GM19395 (cell line): ENCODE measurements around the gene FCSK.
"Not testable (repeated sequence)": the region's sequence is repeated elsewhere in the genome, so short reads cannot be mapped to it uniquely, and the experiment has no call there.

Experiments used
- ATAC-seq: cut with Tn5 transposase; IDR thresholded peaks from one replicate; pipeline ENCODE4 v1.9.1; 2021; ENCODE audit warnings: mild to moderate bottlenecking, moderate library complexity; ENCODE audit not compliant: unreplicated experiment

FCSK gene

DNA sequence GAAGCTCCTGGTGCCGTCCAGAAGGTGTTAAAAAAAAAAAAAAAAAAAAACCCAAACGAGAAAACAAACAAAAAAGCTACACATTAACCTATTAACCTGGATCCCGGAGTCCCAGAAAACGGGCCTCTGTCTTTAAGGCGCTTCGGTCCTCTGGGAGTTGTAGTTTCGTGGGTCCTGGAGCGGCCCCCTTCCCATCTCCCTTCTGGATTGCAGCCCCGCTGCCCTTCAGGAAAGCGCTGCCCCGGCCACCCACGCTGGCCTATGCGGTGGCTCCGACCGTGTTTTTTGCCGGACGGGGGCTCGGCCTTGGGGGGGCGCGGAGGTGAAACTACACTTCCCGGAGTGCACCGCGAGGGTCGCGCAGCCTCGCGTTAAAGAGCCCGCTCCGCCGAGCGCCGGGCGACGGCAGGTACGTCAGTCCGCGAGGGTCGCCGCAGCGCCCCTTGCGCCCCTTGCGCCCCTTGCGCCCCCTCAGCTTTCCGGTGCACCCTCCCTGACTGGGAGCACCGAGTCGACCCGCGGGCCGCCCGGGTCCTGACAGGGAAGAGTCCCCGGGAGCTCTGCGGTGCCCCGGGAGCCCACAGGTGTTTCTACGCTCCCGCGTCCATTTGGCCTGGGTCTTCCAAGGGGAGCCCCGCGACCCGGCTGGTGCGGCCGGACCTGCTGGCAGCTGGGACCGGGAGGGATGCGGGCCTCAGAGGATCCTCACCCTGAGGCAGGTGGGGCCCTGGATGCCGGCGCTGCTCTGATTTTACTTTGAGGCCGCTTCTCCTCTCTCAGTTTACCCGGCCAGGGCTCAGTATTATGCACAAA is at the start of gene FCSK:
Gene FCSK, plus strand, starts transcription at position 374 of the 813 bp plus-strand sequence. CDS start 8,596 bp downstream, outside the sequence.
- peak; percentile 83 for ATAC-seq

- ATAC-seq: not testable (repeated sequence)
These were observed 48.3 kb upstream of the FCSK start for GRCh38 chr16:70406104-70406503.

DNA sequence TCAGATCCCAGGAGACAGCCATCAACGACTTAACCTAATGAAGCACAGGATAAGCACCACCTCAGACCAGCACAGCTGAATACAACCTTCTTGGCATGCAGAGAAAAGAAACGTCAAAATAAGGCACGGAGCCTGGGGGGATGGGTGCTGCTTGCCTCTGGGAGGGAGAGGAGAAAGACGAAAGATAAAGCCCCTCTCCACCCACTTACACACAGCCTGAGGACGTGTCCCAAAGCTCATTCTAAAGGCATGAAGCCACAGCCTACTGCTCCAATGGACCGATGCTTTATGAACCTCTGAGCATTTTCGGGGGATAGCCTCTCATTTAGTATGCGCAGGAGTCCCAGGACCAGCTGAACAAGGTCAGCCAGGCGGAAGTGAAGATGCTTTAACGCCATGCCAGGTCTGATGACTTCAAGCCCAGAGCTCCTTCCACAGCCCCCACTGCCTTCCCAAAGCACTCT is 46.6 kb upstream of the FCSK start:
- ATAC-seq: no peak

DNA sequence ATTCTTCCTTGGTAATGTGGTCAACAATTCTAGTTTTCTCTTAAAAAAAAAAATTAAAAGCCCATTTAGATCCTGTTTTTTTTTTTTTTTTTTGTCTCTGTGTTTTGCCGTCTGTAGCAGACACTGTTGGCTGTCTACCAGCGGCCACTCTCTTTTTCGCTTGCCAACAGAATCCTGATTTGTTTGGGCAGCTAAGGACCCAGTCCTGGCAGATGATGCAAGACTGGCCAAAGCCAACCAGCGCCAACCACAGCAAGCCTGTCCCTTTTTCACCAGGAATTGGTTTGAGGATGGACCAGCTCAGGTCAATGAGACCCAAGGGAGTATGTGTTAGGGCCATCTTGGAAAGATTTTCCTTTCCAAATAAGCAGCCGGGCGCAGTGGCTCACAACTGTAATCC is 43.7 kb upstream of the FCSK start:
- ATAC-seq: no peak

GRCh38 chr16:70412385-70412784 is 42.0 kb upstream of the FCSK start:
- no peak for ATAC-seq

DNA sequence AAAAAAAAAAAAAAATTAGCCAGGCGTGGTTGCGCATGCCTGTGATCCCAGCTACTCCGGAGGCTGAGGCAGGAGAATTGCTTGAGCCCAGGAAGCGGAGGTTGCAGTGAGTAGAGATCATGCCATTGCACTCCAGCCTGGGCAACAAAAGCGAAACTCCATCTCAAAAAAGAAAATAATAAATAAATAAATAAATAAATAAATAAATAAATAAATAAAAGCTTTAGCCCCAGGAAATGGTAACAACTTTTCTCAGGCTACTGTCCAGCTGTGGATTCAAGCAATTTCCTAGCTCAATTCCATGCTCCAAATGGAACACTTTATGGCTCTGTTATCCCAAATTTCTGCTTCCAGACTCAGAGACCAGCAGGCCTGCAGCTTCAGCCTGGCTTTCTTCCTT is 40.8 kb upstream of the FCSK start:
- not testable (repeated sequence) for ATAC-seq

DNA sequence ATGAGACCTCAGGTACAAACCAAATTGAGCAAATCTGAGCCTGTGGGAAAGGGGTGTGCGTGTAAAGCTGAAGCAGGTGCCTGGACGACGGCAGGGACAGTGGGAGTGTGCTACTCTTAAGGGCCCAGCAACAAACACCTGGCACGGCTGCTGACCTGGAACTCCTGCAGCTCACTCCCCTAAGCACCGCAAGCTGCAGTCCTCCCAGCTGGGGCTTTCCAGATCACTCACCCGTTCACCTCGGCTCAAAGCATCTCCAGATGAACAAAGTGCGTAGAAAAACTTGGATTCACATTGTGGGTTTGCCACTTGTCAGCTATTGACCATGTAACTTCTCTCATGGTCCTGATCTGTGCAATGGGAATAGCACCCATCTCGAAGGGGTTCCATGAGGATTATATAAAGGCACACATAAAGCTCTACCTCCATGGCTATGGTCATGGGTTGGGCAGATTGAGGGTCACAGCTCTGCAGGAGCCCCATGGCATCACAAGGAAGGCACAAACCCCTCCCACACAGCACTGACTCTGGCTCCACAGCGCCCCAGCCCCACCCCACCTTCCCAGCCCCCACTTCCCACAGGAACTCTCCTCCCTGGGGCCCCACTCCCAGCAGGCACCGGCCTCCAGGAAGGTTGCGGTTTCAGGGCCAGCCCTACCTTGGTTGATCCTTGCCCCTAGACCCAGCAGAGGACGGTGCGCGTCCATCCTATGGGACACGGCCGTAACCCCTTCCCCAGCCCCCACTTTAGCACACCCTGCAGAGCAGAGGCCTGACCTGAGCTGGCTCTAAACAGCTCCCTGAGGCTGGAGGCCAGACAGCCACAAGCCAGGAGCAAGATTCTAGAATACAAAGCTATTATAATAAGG is 37.4 kb upstream of the FCSK start:
- peak; percentile 81 for ATAC-seq

GRCh38 chr16:70417661-70418060 is 36.7 kb upstream of the FCSK start:
- no peak for ATAC-seq

DNA sequence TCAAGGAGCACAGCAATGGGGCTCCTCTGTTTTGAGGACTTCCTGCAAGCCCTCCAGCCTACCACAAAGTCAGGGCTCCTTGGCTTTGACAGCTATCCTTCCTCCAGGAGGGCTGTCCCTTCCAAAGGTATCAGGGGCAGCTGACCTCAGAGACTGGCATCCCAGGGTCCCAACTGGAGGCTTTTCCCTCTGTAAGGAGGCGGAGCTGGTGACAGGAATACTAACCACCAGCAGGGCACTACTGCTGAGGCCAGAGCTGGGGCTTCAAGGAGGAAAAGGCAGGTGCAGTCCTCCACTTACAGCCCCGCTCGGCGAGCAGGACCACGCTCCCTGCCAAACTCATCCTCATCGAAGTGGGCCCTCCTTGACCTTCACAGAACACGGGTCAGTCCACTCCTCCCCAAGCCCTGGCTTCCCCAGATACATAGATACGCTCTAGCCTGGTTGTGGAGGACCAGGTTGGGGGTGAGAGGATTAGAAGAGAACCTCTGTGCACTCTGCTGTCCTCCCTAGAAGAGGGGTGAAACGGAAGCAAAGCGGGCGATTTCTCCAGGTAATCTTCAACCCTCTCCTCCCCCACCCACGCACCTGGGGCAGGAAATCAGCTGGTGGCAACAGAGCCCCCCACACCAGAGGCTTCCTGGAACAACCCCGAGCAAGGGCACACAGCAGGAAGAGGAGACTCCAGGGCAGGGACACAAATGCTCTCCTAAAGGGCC is 36.0 kb upstream of the FCSK start:
- no peak for ATAC-seq

DNA sequence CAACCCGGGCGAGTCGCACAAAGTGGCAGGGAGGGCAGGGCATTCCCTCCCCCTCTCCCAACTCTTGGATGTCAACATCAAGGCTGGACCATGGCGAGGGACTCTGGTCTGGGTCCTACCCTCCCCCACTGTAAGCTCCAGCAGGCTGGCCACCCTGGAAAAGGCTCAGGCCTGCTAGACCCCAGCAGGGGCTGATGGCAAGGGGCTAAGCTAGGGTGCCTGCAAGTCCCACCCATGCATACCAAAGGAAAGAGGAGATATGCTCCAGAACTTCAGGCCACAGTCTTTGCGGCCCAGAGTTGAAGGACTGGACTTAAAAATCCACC is 35.4 kb upstream of the FCSK start:
- ATAC-seq: no peak

- no peak for ATAC-seq
These were observed 34.7 kb upstream of the FCSK start for GRCh38 chr16:70419384-70420327.

GRCh38 chr16:70421014-70421413 is 33.4 kb upstream of the FCSK start:
- ATAC-seq: no peak

DNA sequence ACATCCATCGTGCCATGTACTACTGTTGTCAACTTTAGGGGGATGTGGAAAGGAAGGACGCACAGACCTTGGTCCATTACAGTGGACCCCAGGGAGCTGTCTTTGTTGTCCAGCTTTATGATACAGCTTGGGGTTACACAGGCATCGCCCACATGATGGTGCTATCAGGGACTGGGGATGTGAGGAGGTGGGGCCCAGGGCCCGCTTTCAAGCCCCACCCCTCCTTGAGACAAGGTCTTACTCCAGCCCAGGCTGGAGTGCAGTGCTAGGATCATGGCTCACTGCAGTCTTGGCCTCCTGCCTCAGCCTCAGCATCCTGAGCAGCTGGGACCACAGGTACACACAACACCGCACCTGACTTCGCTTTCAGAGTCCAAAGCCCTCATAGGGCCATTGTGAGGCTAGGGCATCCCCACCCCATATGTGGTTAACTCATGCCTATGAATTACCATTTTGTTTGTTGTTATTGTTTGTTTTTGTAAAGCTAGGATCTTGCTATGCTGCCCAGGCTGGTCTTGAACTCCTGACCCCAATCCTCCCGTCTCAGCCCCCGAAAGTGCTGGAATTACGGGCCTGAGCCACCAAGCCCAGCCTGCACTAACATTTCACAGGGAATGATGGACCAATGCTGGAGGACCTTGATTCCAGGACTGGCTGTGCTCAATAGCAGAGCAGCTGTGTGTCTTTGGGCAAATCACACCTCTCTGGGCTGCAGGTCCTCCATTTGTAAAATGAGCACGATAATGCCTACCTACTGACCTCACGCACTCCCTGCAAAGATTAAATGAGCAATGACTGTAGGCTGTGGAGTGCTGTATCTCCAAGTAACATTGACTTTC is 32.7 kb upstream of the FCSK start:
- ATAC-seq: no peak

DNA sequence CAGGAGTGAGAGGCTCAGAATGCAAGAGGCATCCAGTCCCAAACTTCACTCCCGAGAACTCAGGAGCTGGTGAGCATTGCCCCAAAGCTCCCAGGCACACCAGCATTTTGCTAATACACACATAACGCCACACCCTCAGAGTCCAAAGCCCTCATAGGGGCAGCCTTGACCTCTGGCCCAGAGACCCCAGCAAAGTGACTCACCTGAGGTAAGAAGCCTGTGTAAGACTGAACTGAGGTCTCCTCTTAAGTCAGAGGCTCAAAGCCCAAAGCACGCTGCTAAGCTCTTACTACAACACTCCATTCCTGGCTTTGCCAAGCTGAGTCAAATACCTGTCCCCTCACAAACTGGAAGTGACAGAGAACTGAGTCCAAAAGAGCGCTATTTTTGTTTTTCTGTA is 31.9 kb upstream of the FCSK start:
- ATAC-seq: no peak

GRCh38 chr16:70427786-70428177 is 26.6 kb upstream of the FCSK start:
- ATAC-seq: no peak

GRCh38 chr16:70428178-70428998 is 26.0 kb upstream of the FCSK start:
- peak; percentile 27 for ATAC-seq

DNA sequence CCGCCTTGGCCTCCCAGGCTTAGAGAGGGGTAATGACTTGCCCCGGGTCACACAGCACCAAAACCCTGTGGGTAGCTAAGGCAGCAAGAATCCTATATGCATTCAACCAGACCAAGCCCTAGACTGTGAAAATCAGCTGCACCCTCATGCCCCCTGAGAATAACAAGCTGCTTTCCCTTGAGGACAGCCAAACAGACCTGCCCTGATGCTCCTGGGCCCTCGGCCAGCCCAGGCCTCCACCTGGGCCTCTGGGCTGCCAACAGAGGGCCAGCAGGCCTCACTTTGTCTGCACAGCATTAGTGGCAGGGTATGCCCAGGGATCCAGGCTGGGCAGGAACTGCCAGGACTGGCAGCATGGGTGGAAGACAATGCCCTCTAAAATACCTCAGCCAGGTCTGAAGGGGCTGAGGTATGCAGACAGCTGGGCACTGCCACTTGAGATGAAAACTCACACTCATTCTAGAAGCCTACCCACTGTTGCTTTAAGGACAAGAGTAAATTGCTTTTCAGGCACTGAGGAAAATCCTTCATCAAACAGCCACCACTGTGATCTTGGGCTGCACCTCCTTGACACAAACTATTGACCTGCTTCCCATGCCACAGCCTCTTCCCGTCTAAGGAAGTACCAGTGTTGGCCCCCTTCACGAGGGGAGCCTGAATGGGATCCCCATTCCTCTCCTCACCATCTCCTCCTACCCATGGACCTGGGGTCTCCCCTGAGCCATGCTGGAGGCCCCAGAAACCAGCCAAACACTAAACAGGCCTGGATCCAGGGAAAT is 24.3 kb upstream of the FCSK start:
- no peak for ATAC-seq
